Measurements from ENCODE around the gene ODAD2. TPM values are rescaled to one million over a fixed set of nuclear protein-coding genes. Genes with fewer than 3 reads are reported as not detected.

The ODAD2 gene
- total and polyA plus RNA-seq, 12 donors: 0.41 to 1.7 (median 1.0) TPM; not detected in 5

DNA sequence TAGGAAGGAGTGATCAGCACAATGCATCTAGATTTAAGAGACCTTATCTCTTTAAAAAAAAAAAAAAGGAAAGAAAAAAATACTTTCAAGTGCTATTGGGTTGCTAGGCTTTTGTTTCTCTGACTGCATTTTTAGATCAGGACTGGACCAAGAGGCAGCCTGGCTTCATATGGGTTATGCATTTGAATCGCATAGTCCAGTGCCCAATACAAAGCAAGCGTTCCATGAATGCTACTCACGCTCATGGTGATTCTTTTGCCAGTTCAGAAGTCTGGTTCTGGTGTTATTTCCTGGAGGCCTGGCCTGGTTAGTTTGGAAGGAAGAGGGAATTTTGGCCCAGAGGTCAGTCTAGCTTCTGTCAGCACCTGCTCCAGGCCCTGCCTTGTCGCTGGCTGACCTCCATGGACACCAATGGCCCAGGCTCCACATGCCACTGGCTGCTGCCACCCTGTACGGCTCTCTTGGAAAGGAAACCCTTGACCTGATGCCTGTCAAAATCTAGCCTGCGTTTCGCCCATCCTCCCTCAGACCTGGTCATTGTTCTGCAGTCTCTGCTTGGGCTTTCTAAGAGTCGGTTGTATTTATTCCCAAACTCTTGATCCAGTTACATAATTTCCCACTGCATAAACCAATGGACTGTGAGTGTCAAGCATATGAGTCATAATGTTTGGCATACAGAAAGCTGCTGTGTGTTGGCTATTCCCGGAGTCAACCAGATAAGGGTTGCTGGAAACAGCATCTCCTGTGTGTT lies 178.9 kb downstream of the ODAD2 start:
- Histone ChIP-seq H3K4me1 (peaks cover 0 to 20% (median 3%) of the 10 kb centered on the region in 9 donors), H3K9me3 (peaks cover 0 to 9% (median 0%) of the 10 kb centered on the region in 11 donors), H3K4me3 (peak overlapping the region in 2 of 10 donors; percentile 3 to 7), H3K27ac (peak overlapping the region; percentile 22 to 84 (median 58)), H3K36me3 (no peaks in the 10 kb centered on the region), H3K27me3 (no peaks in the 10 kb centered on the region)
- WGBS, 2 donors: 47 to 48% methylated on average over 9 of the region's 9 CpGs
- intact Hi-C loops (cut with DNase I): no loop called here
- ATAC-seq (peak; percentile 93 to 97 (median 96)), DNase-seq (peak; percentile 53 to 55)
- TF ChIP-seq, protein P1, sequence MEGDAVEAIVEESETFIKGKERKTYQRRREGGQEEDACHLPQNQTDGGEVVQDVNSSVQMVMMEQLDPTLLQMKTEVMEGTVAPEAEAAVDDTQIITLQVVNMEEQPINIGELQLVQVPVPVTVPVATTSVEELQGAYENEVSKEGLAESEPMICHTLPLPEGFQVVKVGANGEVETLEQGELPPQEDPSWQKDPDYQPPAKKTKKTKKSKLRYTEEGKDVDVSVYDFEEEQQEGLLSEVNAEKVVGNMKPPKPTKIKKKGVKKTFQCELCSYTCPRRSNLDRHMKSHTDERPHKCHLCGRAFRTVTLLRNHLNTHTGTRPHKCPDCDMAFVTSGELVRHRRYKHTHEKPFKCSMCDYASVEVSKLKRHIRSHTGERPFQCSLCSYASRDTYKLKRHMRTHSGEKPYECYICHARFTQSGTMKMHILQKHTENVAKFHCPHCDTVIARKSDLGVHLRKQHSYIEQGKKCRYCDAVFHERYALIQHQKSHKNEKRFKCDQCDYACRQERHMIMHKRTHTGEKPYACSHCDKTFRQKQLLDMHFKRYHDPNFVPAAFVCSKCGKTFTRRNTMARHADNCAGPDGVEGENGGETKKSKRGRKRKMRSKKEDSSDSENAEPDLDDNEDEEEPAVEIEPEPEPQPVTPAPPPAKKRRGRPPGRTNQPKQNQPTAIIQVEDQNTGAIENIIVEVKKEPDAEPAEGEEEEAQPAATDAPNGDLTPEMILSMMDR (IDR thresholded peaks at IDR 0.05): no peak

DNA sequence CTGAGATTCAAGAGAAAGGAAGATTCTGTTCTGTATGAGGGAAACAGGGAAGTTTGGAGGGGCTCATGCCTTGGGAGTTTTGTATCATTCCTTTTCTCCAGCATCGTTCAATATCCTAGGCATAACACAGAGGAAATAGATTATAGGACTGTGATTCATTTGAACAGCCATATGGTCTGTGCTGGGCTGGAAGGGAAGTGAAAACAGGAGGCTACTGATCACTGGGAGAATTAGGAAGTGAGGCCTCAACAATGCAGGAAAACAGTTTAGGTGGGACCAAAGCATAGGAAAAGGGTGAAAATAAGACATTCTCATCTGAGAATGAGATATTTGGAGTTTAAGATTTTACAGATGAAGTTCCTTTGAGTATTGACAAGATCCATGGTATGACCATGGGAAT lies 182.6 kb downstream of the ODAD2 start:
- intact Hi-C loops (cut with DNase I): no loop called here
- 39 to 46% methylated on average over 1 of the region's 1 CpG for WGBS, 2 donors
- H3K4me3 ChIP-seq: no peak overlapping the region

DNA sequence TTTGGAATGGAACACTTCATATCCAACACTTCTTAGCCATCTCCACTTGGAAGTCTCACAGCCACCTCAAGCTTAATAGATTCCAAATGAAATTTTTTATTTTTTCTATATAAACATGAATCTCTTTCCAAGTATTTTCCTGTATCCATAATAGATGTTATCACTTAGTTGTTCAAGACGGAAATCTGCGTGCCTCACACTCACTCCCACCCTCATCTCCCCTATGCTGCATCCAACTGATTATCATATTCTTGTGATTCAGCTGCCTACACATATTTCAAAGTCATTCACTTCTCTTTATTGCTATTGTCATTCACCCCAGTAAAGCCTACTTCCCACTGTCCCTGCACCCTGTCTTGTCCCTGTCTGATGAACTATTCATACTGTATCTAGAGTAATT lies 183.0 kb downstream of the ODAD2 start:
- Histone ChIP-seq H3K27ac (no peak overlapping the region), H3K9me3 (no peaks in the 10 kb centered on the region), H3K4me1 (peaks cover 0 to 17% (median 3%) of the 10 kb centered on the region in 9 donors), H3K36me3 (no peaks in the 10 kb centered on the region), H3K4me3 (no peak overlapping the region), H3K27me3 (no peaks in the 10 kb centered on the region)
- intact Hi-C loops (cut with DNase I): no loop called here
- no peak for DNase-seq
- 69 to 71% methylated on average over 2 of the region's 2 CpGs for WGBS, 2 donors
- ATAC-seq: no peak
- TF ChIP-seq, protein P1 (IDR thresholded peaks at IDR 0.05): no peak

More for the DNA sequence above, 182.6 kb downstream of the ODAD2 start:
- Histone ChIP-seq H3K27ac (no peak overlapping the region), H3K36me3 (no peaks in the 10 kb centered on the region), H3K27me3 (no peaks in the 10 kb centered on the region), H3K4me1 (peaks cover 0 to 20% (median 3%) of the 10 kb centered on the region in 9 donors), H3K9me3 (no peaks in the 10 kb centered on the region)
- ATAC-seq (no peak), DNase-seq (no peak)
- TF ChIP-seq, protein P1 (IDR thresholded peaks at IDR 0.05): no peak

DNA sequence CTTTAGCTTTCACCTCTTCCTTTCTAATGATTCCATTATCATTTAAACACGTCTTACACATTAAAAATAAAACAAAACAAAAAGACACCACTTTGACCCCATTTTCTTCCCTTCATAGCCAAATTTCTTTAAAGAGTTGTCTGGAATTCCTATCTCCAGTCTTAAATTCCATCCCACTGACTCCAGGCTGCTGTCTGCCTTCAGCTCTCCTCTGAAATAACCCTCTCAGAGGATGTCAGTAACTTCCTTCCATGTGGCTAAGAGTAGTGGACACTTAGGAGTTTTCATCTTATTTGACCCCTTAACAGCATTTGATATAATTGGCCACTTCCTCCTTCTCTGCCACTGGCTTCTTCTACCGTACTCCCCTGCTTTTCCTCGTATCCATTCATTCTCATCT lies 183.6 kb downstream of the ODAD2 start:
- Histone ChIP-seq H3K27me3 (no peaks in the 10 kb centered on the region), H3K4me1 (peaks cover 0 to 13% (median 0%) of the 10 kb centered on the region in 9 donors), H3K36me3 (no peaks in the 10 kb centered on the region), H3K9me3 (no peaks in the 10 kb centered on the region), H3K4me3 (no peak overlapping the region), H3K27ac (no peak overlapping the region)
- ATAC-seq (no peak), DNase-seq (no peak)
- intact Hi-C loops (cut with DNase I): no loop called here
- TF ChIP-seq, protein P1 (IDR thresholded peaks at IDR 0.05): no peak
- 67 to 70% methylated on average over 3 of the region's 3 CpGs for WGBS, 2 donors

Data from heart right ventricle (tissue), 16 donors.